NCI-H526 (cell line): ENCODE data around the gene SHH.
"Not testable (repeated sequence)": the region's sequence is repeated elsewhere in the genome, so short reads cannot be mapped to it uniquely, and the experiment has no call there.

ENCODE experiments used
- DNase-seq, 2 experiments: peaks; one replicate each; lab custom pipeline; 2025; lab: John Stamatoyannopoulos, UW

The SHH gene

GRCh38 chr7:155842496-155843265, 30.4 kb upstream of the SHH start:
- no peak for DNase-seq

GRCh38 chr7:155840909-155841308, 28.6 kb upstream of the SHH start:
- DNase-seq = no peak

- DNase-seq = no peak
Measured at GRCh38 chr7:155840262-155840885, 28.1 kb upstream of the SHH start.

DNA sequence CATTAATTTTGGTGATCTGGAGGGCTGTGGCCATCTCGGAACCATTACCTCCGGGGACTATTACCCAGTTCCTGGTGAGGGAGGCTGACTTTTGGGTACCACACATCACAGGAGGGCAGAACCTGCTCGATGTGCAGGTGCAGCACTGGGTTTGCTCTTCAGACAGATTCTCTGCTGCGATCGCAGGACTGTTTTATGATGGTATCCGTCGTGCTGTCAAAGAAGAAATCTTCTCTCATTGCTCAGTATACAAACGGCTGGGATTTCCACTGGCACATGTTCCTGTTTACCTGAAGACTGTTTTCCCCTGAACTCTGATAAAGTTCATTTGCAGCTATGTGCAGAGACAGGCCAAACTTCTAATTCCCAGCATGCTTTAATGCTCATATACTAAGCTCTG, 27.2 kb upstream of the SHH start:
- DNase-seq = no peak

DNA sequence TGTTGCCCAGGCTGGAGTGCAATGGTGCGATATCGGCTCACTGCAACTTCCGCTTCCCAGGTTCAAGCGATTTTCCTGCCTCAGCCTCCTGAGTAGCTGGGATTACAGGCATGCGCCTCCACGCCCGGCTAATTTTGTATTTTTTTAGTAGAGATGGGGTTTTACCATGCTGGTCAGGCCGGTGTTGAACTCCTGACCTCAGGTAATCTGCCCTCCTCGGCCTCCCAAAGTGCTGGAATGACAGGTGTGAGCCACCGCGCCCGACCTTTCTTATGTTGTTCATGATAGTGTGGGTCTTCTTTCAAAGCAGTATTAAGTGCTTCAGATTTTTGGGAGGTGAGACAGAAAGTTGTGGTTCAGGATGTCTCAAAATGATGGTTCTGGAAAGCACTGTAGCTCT, 26.0 kb upstream of the SHH start:
- not testable (repeated sequence) for DNase-seq

DNA sequence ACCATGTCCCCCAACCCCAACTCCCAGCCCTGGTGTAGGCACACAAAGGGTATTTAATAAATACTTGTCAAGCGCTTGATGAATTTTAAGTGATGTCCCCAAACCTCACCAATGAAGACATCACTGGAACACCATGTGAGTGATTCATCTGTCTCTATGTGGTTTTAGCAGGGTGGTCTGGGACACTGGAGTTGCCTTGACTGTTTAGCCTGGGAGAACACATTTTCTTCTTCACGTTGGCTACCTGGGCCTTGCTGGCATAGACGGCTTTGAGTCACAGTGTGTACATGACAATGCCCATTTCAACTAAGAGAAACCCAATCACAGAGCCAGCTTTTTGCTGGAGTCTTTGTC, 24.8 kb upstream of the SHH start:
- DNase-seq = no peak

DNA sequence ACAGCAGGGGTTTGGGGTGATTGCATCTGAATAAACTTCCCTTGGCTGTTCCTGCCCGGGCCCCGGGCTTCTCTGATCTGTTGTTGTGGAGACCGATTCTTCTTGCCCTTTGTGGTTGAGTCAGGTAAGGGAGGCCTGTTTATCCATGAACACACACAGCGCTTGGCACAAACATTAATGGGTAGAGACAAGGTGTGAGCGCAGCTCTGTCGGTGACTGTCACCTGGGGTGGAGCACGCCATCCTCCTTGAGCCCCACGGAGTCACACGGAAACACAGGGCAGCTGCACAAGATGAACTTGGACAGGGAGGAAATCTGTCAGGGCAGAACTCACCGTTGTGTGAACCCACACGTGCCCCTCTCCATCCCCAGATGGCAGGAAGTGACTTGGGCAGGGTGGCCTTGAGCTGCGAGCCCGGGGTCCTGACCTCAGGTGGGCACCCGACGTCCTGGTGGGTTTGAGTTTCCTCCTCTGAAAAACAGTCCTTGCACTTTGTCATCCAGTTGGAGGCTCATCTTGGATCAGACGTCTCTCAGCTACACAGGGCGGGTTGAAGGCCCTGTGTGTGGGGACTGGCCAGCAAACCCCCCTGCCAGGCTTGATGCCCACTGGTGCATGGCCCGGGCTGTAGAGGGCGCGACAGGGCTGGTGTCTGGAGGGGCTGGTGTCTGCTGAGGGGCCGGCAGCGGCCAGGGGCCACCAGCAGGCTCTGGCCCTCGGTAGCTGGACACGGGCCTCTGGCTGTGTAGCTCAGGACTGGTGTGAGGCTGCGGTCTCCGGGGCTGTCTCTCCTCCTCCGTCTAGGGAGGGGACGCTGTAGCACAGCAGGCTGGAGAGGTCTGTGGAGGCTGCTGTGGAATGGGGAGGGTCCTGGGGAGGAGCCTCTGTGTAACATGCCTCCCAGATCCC, 24.2 kb upstream of the SHH start:
- no peak for DNase-seq

DNA sequence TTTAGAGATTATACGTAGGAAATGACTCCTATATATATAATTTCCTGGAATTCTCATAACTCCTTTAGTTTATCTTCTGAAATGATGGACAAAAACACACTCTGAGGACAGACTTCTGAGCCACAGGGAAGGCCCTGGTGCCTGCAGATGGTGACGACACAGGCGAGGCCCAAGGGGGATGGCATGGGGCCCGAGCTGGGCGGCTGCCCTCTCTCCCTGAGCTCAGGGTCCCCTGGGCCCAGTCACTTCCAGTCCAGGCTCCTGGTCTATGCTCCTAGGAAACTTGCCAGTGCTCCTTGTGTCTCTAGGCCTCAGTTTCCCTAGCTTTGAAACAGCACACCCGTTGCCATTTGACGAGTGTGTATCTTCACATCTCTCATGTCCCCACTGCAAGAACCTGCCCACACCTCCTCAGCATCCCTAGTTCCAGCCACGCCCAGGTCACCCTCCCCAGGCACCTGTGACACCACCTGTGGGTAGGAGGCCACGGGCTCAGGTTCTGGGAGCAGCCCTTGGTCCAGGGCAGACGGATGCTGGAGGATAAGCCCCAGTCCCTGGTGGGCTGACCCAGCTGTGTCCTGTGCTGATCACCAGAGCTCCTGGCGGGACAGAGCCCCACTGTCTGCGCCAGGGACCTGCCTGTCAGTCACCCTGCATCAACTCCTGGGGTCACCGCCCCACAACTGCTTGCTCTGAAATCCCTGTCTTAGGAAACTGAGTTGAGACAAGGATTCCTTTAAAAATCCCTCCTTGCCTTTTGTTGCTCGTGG, 23.4 kb upstream of the SHH start:
- no peak for DNase-seq

GRCh38 chr7:155834486-155835048, 22.3 kb upstream of the SHH start:
- no peak for DNase-seq

GRCh38 chr7:155833651-155834050, 21.4 kb upstream of the SHH start:
- no peak for DNase-seq

DNA sequence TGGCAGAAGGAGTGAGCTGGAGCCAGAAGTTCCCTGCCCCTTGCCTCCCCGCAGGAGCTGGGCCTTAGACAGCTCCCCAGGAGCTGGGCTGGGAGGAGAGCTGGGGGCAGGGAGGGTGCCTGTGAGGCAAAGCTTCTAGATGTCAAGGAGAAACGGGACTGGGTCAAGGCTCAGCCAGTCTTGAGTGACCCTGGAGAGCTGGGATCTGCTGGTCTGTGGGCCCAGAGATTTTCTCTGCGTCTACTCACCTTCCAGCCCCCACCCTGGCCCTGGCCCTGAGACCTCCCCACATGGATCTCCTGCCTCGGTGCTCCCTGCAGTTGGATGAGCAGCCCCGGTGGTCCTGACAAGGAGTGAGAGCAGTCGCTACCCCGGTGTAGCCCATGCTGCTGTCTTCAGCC, 20.3 kb upstream of the SHH start:
- DNase-seq = no peak

DNA sequence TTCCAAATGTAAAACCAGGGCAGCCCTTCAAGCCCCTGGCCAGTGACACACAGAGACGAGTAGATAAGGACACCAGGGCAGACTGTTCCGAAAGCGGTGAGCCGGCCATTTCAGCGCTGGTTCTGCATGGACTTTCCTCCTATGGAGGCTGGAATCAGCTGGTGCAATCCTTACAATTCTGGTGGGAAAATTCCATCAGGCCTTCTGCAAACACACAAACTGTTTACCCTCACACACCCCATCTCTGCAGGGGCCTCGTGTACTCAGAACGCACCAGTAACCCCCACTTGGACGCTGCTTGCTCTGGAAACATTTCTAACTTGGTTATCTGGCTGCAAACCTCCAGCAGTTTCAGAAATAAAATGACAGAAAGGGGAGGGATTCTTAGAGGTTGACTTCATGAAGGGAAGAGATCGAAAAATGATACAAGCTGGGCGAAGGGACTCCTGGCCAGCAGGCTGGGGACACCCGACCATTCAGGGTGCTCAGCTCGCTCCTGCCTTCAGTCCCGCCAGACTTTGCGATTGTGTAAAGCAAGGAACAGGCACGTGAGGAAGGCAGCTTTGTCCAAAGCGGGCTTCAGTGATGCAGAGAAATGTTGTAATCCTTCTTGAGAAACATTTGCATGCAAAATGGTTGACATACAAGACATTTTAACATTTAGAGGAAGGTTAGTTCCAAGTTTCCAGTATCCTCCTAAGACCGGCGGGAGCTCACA, 19.7 kb upstream of the SHH start:
- DNase-seq = no peak

DNA sequence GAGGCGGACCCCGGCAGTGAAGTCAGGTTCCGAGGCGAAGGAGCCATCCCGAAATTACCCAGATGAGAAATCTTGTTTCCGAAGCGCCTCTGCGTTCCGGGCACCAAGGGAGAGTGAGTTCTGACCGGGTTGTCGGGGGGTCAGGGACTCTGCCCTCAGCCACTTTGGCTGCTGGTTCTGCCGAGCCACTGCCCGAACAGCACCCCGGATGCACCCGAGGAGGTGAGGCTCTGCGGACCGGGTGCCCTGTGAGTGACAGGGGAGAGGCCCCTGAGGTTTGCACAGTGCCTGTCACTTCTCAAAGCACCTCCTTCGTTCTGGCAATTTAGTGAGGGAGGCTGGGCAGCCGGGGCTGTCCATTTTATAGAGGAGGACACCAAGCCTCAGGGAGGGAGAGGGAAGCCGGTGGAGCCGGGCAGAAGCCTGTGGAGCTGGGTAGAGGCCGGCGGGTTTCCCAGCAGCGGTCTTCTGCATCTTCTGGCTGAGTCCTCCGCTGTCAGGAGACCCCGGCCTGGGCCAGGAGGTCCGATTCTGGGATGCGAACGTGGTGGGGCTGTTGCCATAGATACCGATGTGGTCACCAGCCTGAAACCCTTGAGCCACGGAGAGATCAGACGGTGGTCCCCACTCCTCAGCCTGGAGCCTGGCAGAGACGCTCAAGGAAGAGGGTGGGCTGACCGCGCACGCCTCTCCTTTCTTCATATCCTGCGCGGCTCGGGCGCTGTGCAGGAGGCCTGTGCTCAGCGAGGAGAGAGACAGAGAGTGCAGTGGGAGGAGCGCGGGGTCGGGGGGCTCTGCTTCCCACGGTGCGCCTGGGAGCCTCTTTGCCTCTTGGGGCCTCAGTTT, 18.9 kb upstream of the SHH start:
- DNase-seq = no peak

GRCh38 chr7:155829796-155830470, 17.7 kb upstream of the SHH start:
- DNase-seq = no peak

DNA sequence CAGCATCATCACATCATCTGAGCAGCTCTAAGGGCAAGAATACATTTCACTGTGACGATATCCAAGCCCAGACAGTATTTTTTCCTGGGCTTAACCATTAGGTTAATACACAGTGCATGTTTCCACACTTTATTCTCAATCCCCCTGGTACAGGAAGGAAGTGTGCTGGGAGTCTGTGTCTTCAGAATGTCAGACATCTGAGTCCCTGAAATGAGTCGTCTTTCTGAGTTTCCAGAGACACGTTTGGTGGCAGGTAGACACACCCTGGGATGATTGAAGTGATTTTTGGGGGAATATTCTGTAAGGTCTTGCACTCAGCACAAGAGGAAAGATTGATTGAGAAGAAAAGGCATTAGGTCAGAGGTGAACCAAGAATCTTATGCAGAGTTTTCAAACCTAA, 13.1 kb upstream of the SHH start:
- no peak for DNase-seq

GRCh38 chr7:155824227-155824886, 12.1 kb upstream of the SHH start:
- no peak for DNase-seq

- DNase-seq = no peak
Measured at GRCh38 chr7:155821851-155822250, 9.6 kb upstream of the SHH start.

GRCh38 chr7:155820788-155821187, 8.5 kb upstream of the SHH start:
- no peak for DNase-seq

DNA sequence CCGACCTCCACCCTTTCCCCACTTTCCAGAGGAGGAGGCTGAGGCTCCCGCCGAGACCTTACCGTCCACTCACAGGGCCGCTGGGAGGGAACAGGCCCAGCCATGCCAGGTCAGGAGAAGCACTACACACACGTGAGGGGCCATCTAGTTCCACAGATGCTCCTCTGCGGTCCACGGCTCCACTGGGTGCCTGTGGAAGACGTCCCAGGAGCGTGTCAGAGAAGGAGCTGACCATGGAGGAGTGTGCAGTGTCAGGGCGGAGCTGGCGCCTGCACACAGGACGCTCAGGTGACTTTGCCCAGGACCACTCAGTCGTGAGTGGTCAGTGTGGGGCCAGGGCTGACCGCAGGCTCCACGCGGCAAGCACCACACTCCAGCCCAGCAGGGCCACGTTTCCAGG, 8.0 kb upstream of the SHH start:
- no peak for DNase-seq
